ENCODE data around the gene TCFL5. TPM values are rescaled to one million over a fixed set of nuclear protein-coding genes. Genes with fewer than 3 reads are reported as not detected.

Gene TCFL5
- total RNA-seq, 1 experiment from 2014 or later = 25.7 TPM

- H3K27me3 ChIP-seq (ENCODE audit: control insufficient read depth, insufficient read depth, low read length) = no peaks in the 10 kb centered on the region
- DNase-seq = peak; percentile 97
- H3K36me3 ChIP-seq (replicated peaks; ENCODE audit: control insufficient read depth, insufficient read depth, low read length) = peaks cover 25% of the 10 kb centered on the region
- no peak overlapping the region for H3K4me3 ChIP-seq (ENCODE audit: insufficient read depth, low read depth, low read length)
Measured at GRCh38 chr20:62900052-62900691, 38.5 kb upstream of the TCFL5 start.

DNA sequence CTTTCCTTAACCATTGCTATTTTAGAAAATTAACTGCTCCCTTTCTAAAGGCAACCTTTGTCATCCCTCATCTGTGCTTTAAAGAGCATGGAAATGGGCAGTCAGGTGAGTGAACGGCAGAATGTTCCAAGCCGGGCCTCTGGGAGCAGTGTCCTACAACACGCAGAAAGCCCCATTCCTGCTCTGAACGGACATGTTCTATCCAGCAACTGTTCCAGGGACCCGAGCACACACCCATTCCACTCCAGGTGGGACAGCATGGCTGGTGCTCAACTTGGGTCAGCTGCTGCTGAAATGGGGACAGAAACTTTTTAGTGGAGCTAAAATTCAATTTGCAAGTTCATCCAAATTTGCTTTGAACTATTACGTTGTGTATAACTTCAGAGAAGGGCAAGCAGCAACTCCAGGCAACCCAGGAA lies 38.0 kb upstream of the TCFL5 start:
- H3K4me3 ChIP-seq (ENCODE audit: insufficient read depth, low read depth, low read length) = no peak overlapping the region
- H3K27me3 ChIP-seq (ENCODE audit: control insufficient read depth, insufficient read depth, low read length) = no peaks in the 10 kb centered on the region
- peaks cover 22% of the 10 kb centered on the region for H3K36me3 ChIP-seq (replicated peaks; ENCODE audit: control insufficient read depth, insufficient read depth, low read length)
- DNase-seq = peak; percentile 84

- Histone ChIP-seq H3K36me3 (replicated peaks; ENCODE audit: control insufficient read depth, insufficient read depth, low read length) (peaks cover 24% of the 10 kb centered on the region), H3K27me3 (ENCODE audit: control insufficient read depth, insufficient read depth, low read length) (no peaks in the 10 kb centered on the region), H3K4me3 (ENCODE audit: insufficient read depth, low read depth, low read length) (no peak overlapping the region)
- peak; percentile 78 for DNase-seq
Measured at GRCh38 chr20:62898970-62899632, 37.5 kb upstream of the TCFL5 start.

- no peaks in the 10 kb centered on the region for H3K27me3 ChIP-seq (ENCODE audit: control insufficient read depth, insufficient read depth, low read length)
- peaks cover 23% of the 10 kb centered on the region for H3K36me3 ChIP-seq (replicated peaks; ENCODE audit: control insufficient read depth, insufficient read depth, low read length)
- no peak overlapping the region for H3K4me3 ChIP-seq (ENCODE audit: insufficient read depth, low read depth, low read length)
- no peak for DNase-seq
Measured at GRCh38 chr20:62898093-62898964, 36.7 kb upstream of the TCFL5 start.

- DNase-seq = peak; percentile 58
- H3K4me3 ChIP-seq (ENCODE audit: insufficient read depth, low read depth, low read length) = no peak overlapping the region
- H3K27me3 ChIP-seq (ENCODE audit: control insufficient read depth, insufficient read depth, low read length) = no peaks in the 10 kb centered on the region
- peaks cover 22% of the 10 kb centered on the region for H3K36me3 ChIP-seq (replicated peaks; ENCODE audit: control insufficient read depth, insufficient read depth, low read length)
Measured at GRCh38 chr20:62897666-62898065, 36.0 kb upstream of the TCFL5 start.

GRCh38 chr20:62896526-62896925 lies 34.9 kb upstream of the TCFL5 start:
- Histone ChIP-seq H3K27me3 (ENCODE audit: control insufficient read depth, insufficient read depth, low read length) (no peaks in the 10 kb centered on the region), H3K36me3 (replicated peaks; ENCODE audit: control insufficient read depth, insufficient read depth, low read length) (peaks cover 27% of the 10 kb centered on the region), H3K4me3 (ENCODE audit: insufficient read depth, low read depth, low read length) (no peak overlapping the region)

GRCh38 chr20:62895539-62895938 lies 33.9 kb upstream of the TCFL5 start:
- Histone ChIP-seq H3K4me3 (ENCODE audit: insufficient read depth, low read depth, low read length) (no peak overlapping the region), H3K27me3 (ENCODE audit: control insufficient read depth, insufficient read depth, low read length) (no peaks in the 10 kb centered on the region), H3K36me3 (replicated peaks; ENCODE audit: control insufficient read depth, insufficient read depth, low read length) (peaks cover 35% of the 10 kb centered on the region)
- peak; percentile 37 for DNase-seq

More at GRCh38 chr20:62896526-62896925, 34.9 kb upstream of the TCFL5 start:
- DNase-seq = peak; percentile 26

GRCh38 chr20:62894261-62894660 lies 32.6 kb upstream of the TCFL5 start:
- H3K27me3 ChIP-seq (ENCODE audit: control insufficient read depth, insufficient read depth, low read length) = no peaks in the 10 kb centered on the region
- no peak for DNase-seq
- no peak overlapping the region for H3K4me3 ChIP-seq (ENCODE audit: insufficient read depth, low read depth, low read length)
- peaks cover 44% of the 10 kb centered on the region for H3K36me3 ChIP-seq (replicated peaks; ENCODE audit: control insufficient read depth, insufficient read depth, low read length)

DNA sequence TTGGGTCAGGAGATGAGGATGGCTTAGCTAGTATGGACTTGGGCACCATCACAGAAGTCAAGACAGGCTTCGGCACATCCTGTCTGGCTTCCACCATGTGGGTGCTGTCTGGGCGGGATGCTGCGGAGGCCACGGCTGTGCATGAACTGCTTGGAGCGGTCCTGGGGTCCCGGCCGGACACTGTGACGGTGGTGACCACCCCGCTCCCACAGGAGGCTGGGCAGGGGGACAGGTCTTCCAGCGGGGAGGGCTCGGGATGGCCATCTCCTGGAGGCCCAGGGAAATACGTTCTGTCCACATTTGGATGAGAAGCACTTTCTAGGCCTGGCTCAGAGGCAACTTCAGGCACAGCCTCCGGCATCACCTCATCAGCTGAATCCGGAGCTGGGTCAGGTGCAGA lies 32.1 kb upstream of the TCFL5 start:
- Histone ChIP-seq H3K27me3 (ENCODE audit: control insufficient read depth, insufficient read depth, low read length) (no peaks in the 10 kb centered on the region), H3K36me3 (replicated peaks; ENCODE audit: control insufficient read depth, insufficient read depth, low read length) (peaks cover 46% of the 10 kb centered on the region), H3K4me3 (ENCODE audit: insufficient read depth, low read depth, low read length) (no peak overlapping the region)
- DNase-seq = peak; percentile 81

GRCh38 chr20:62892348-62893304 lies 31.0 kb upstream of the TCFL5 start:
- no peak for DNase-seq
- Histone ChIP-seq H3K36me3 (replicated peaks; ENCODE audit: control insufficient read depth, insufficient read depth, low read length) (peaks cover 50% of the 10 kb centered on the region), H3K27me3 (ENCODE audit: control insufficient read depth, insufficient read depth, low read length) (no peaks in the 10 kb centered on the region), H3K4me3 (ENCODE audit: insufficient read depth, low read depth, low read length) (no peak overlapping the region)

DNA sequence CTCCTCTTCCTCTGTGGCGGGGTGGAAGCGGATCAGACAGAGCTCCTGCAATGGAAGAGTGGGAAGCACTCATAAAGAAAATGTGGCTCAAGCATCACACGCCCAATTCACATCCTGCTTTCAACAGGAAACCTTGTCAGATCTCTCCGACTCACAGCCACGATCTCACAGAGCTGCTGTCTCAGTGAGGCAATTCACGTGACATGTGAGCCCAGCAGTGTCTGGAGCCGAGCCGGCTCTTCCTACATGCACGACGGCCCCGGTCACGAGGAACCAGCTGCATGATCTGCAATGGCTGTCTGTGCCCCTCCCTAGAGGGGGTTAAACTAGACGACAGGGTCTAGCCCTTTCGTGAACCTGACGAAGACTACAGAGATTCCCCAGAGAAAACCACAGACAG lies 29.5 kb upstream of the TCFL5 start:
- no peak for DNase-seq
- peaks cover 52% of the 10 kb centered on the region for H3K36me3 ChIP-seq (replicated peaks; ENCODE audit: control insufficient read depth, insufficient read depth, low read length)

DNA sequence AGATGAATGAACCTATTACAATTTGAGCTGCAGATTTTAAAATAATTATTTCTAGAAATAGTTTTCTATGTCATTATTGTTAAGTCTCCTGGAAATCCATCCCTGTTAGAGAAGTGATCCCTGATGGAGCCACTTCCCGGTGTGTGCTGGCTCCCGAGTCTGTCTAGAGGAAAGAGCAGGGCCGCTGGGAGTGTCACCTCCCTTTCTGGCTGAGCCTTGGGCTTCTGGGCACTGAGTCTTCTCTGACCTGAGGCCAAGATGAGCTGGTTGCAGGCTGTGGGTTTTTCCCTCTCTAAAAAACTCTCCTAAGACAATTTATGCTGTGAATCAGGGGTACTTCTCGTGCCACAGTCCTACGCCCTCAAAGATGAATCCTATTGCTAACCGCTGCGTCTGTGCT lies 28.8 kb upstream of the TCFL5 start:
- H3K4me3 ChIP-seq (ENCODE audit: insufficient read depth, low read depth, low read length) = no peak overlapping the region
- H3K36me3 ChIP-seq (replicated peaks; ENCODE audit: control insufficient read depth, insufficient read depth, low read length) = peaks cover 51% of the 10 kb centered on the region
- DNase-seq = no peak
- H3K27me3 ChIP-seq (ENCODE audit: control insufficient read depth, insufficient read depth, low read length) = no peaks in the 10 kb centered on the region

More for the DNA sequence above, 29.5 kb upstream of the TCFL5 start:
- H3K4me3 ChIP-seq (ENCODE audit: insufficient read depth, low read depth, low read length) = no peak overlapping the region
- no peaks in the 10 kb centered on the region for H3K27me3 ChIP-seq (ENCODE audit: control insufficient read depth, insufficient read depth, low read length)

DNA sequence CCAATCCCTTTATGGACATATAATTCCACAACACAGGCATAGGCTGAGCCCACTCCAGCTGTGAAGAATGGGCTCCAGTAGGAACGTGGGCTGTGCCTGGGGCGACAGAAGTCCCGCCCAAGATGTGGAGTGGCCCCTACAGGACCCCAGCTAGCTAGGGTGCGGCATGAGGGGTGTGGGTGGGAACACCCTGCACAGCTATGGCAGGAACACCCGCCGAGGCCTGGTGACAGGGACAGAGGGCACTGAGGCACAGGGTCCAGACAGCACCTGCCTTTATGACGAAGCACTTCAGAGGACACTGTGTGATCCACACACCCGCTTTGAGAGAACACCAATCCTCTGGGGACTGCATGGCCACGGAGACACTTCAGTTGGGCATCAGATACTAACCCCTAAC lies 28.2 kb upstream of the TCFL5 start:
- H3K36me3 ChIP-seq (replicated peaks; ENCODE audit: control insufficient read depth, insufficient read depth, low read length) = peaks cover 49% of the 10 kb centered on the region
- no peak for DNase-seq
- no peaks in the 10 kb centered on the region for H3K27me3 ChIP-seq (ENCODE audit: control insufficient read depth, insufficient read depth, low read length)

DNA sequence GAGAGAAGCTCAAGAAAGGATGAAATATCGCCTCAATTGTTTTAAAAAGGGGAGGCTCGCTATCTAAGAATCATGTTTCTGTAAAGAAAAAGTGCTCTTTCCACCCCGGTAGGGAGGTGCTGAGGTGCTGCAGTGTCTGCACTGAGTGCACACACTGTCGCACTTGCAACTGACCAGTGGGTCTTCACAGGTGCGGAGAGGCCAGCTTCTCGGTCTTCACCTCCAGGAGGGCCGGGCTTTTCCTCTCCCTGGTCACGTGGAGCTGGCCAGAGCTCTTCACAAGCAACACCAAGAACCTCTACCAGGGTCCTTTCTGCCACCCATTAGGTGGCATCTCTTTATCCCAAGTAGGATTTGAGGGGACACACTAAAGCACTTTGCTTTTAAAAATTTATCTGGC lies 27.8 kb upstream of the TCFL5 start:
- DNase-seq = no peak
- Histone ChIP-seq H3K4me3 (ENCODE audit: insufficient read depth, low read depth, low read length) (no peak overlapping the region), H3K36me3 (replicated peaks; ENCODE audit: control insufficient read depth, insufficient read depth, low read length) (peaks cover 45% of the 10 kb centered on the region), H3K27me3 (ENCODE audit: control insufficient read depth, insufficient read depth, low read length) (no peaks in the 10 kb centered on the region)

More for the DNA sequence above, 28.2 kb upstream of the TCFL5 start:
- no peak overlapping the region for H3K4me3 ChIP-seq (ENCODE audit: insufficient read depth, low read depth, low read length)
